HepG2 (cell line): ENCODE measurements around the gene NUDT3. TPM values are rescaled to one million over a fixed set of nuclear protein-coding genes. Genes with fewer than 3 reads are reported as not detected.

Experiments
- ATAC-seq: fragments of 200-7000 bp; cut with Tn5 transposase; 3 replicates; pipeline ENCODE4 v1.9.1; 2020; ENCODE audit warnings: mild to moderate bottlenecking, moderate library complexity
- BruUV-seq: library from RNA; stranded (reverse); fragments of 400-500 nt; replicated peaks from 2 replicates; lab custom pipeline; 2021; lab: Mats Ljungman, UMichigan
- CTCF ChIA-PET: fragments of 300-600 bp; formaldehyde crosslinking; extraction: SDS; loops from one replicate; lab custom pipeline; 2021; ENCODE audit warnings: low total read pairs, inconsistent platforms, low intra/inter-chr PET ratio; lab: Yijun Ruan, JAX
- POLR2A ChIA-PET: fragments of 350-600 bp; sonication (Branson Sonifier 250); formaldehyde crosslinking; loops from one replicate; lab custom pipeline; 2020; ENCODE audit warnings: antibody characterized with exemption, inconsistent platforms; lab: Yijun Ruan, JAX
- DNase-seq: peaks from one replicate; pipeline ENCODE4 v3.0.0-alpha.2; 2015; ENCODE audit warnings: low spot score
- FAIRE-seq: peaks from 3 replicates; lab custom pipeline; 2011; peaks lifted over from hg19 to GRCh38; lab: Jason Lieb, UNC
- H2AFZ ChIP-seq: one replicate; pipeline ENCODE4 v1.6.1; 2011; ENCODE audit warnings: low read length, inconsistent platforms
- H3K27ac ChIP-seq: fragments of 300-600 bp; 3 replicates; pipeline ENCODE4 v1.8.0; 2011; ENCODE audit warnings: mixed run types, mild to moderate bottlenecking, mixed read lengths, low read length, inconsistent platforms; ENCODE audit not compliant: insufficient read depth; ENCODE audit errors: extremely low read length
- H3K27me3 ChIP-seq, 2 experiments: fragments of 200-600 bp in 1 of 2; 2 replicates in 1 of 2; 3 replicates in 1 of 2; pipeline versions ENCODE4 v1.6.0 to v1.8.0; 2011; ENCODE audit warnings: low read length in 2 of 2, mild to moderate bottlenecking in 2 of 2, moderate library complexity in 2 of 2, inconsistent platforms in 1 of 2; ENCODE audit not compliant: insufficient read depth in 2 of 2, control insufficient read depth in 1 of 2
- H3K36me3 ChIP-seq, 2 experiments: fragments of 200-600 bp in 1 of 2; replicated peaks in 1 of 2; 2 replicates in 1 of 2; 3 replicates in 1 of 2; pipeline versions ENCODE4 v1.5.1 to v1.8.0; 2011; ENCODE audit warnings: low read length in 2 of 2, inconsistent platforms in 1 of 2; ENCODE audit not compliant: insufficient read depth in 2 of 2, control insufficient read depth in 1 of 2
- H3K4me1 ChIP-seq: 2 replicates; pipeline ENCODE4 v1.5.1; 2012; ENCODE audit warnings: low read length, inconsistent platforms; ENCODE audit not compliant: insufficient read depth
- H3K4me2 ChIP-seq: 2 replicates; pipeline ENCODE4 v1.6.0; 2011; ENCODE audit warnings: low read depth, low read length, inconsistent platforms
- H3K4me3 ChIP-seq, 3 experiments: fragments of 200-600 bp in 1 of 3; sonication (generic), shearing (Covaris generic) in 1 of 3; replicated peaks in 1 of 3; 2 replicates each; pipeline ENCODE4 v1.5.1; 2011 to 2016; ENCODE audit warnings: low read length in 3 of 3, inconsistent platforms in 2 of 3, low read depth in 2 of 3, mild to moderate bottlenecking in 2 of 3, control low read depth in 1 of 3, mixed read lengths in 1 of 3; ENCODE audit not compliant: insufficient read depth in 1 of 3
- H3K79me2 ChIP-seq: one replicate; pipeline ENCODE4 v1.6.1; 2011; ENCODE audit warnings: low read length, inconsistent platforms; ENCODE audit not compliant: insufficient read depth
- H3K9ac ChIP-seq: 2 replicates; pipeline ENCODE4 v1.6.0; 2011; ENCODE audit warnings: mild to moderate bottlenecking, low read depth, low read length, inconsistent platforms; ENCODE audit not compliant: insufficient read depth
- H3K9me3 ChIP-seq: 2 replicates; pipeline ENCODE4 v1.5.1; 2012; ENCODE audit warnings: mild to moderate bottlenecking, low read length
- H4K20me1 ChIP-seq: 2 replicates; pipeline ENCODE4 v1.6.0; 2011; ENCODE audit warnings: inconsistent platforms, mild to moderate bottlenecking, low read length, moderate library complexity; ENCODE audit not compliant: insufficient read depth
- AHDC1 ChIP-seq: sonication (generic); formaldehyde crosslinking; IDR thresholded peaks from 2 replicates; pipeline ENCODE4 v1.5.1; 2020; ENCODE audit warnings: mild to moderate bottlenecking, missing genetic modification reagents, borderline replicate concordance
- MNT ChIP-seq: fragments of 450-650 bp; IDR thresholded peaks from 2 replicates; pipeline ENCODE4 v1.6.1; 2016
- RARG ChIP-seq: sonication (generic); formaldehyde crosslinking; IDR thresholded peaks from 2 replicates; pipeline ENCODE4 v1.4.0; 2020; ENCODE audit warnings: low read depth, mild to moderate bottlenecking, missing genetic modification reagents
- REXO4 ChIP-seq: sonication (generic); formaldehyde crosslinking; IDR thresholded peaks from 2 replicates; pipeline ENCODE4 v1.8.0; 2022; ENCODE audit warnings: missing genetic modification reagents, mild to moderate bottlenecking, borderline replicate concordance
- ZC3H4 ChIP-seq: sonication (generic); formaldehyde crosslinking; IDR thresholded peaks from 2 replicates; pipeline ENCODE4 v1.4.0; 2020; ENCODE audit warnings: missing genetic modification reagents, borderline replicate concordance
- ZFP36L2 ChIP-seq: sonication (generic); formaldehyde crosslinking; IDR thresholded peaks from 2 replicates; pipeline ENCODE4 v1.4.0; 2020; ENCODE audit warnings: missing genetic modification reagents
- ZIK1 ChIP-seq: sonication (generic); formaldehyde crosslinking; IDR thresholded peaks from 2 replicates; pipeline ENCODE4 v1.5.0; 2020; ENCODE audit warnings: mild to moderate bottlenecking, low read depth, missing genetic modification reagents, borderline replicate concordance
- ZNF253 ChIP-seq: sonication (generic); formaldehyde crosslinking; IDR thresholded peaks from 2 replicates; pipeline ENCODE4 v1.8.0; 2022; ENCODE audit warnings: mild to moderate bottlenecking, missing genetic modification reagents, borderline replicate concordance
- ZNF570 ChIP-seq: sonication (generic); formaldehyde crosslinking; IDR thresholded peaks from 2 replicates; pipeline ENCODE4 v1.4.0; 2020; ENCODE audit warnings: mild to moderate bottlenecking, missing genetic modification reagents, borderline replicate concordance
- WGBS: methylation state at CpG from one replicate; pipeline ENCODE4 v1.1.6; 2017; ENCODE audit warnings: low lambda C conversion rate; 5-methylcytosine and 5-hydroxymethylcytosine counted together
- in situ Hi-C: cut with HindIII; loops from 2 replicates; pipeline ENCODE4 v1.10.0; 2017; ENCODE audit warnings: low pct_unique_long_range_greater_than_20kb; ENCODE audit not compliant: extremely low pct_ligation_motif_present
- intact Hi-C: fragments of 100-400 bp; cut with micrococcal nuclease; formaldehyde crosslinking; loops from one replicate; pipeline ENCODE4 v1.10.0; 2022; ENCODE audit not compliant: unreplicated experiment
- polyA plus RNA-seq, 8 experiments: library from polyadenylated mRNA; depleted of rRNA in 3 of 8; stranded (reverse) in 7 of 8; unstranded in 1 of 8; fragments of >200 nt; fragmentation: Illumina TruSeq in 4 of 8; extraction: Trizol in 4 of 8; gene quantifications; 2 replicates each; pipeline versions ENCODE4 v1.2.1 to v1.2.3, GENCODE V29; 2011 to 2016; ENCODE audit warnings: low read depth in 4 of 8, missing spikeins in 1 of 8, mixed read lengths in 1 of 8; ENCODE audit not compliant: insufficient read depth in 1 of 8
- total RNA-seq, 5 experiments: library from RNA; depleted of rRNA; stranded (reverse); fragments of >200 nt; fragmentation: Illumina TruSeq; extraction: Trizol; gene quantifications; 2 replicates each; pipeline ENCODE4 v1.2.3, GENCODE V29; 2016; ENCODE audit warnings: low read depth in 1 of 5

Gene NUDT3
- total and polyA plus RNA-seq, 2 of the 13 experiments (the other 11 are each of a cell fraction or from before 2014, with no cell fraction given): 20.2 to 20.6 TPM

- CTCF ChIA-PET: no interaction called here
- ATAC-seq: no peak
Measured at GRCh38 chr6:34349211-34349610, 43.3 kb downstream of the NUDT3 start.

More at GRCh38 chr6:34349211-34349610, 43.3 kb downstream of the NUDT3 start:
- TF ChIP-seq REXO4 (CRISPR knock-in tag) (no peak), RARG (CRISPR knock-in tag) (no peak), ZNF253 (CRISPR knock-in tag) (no peak), MNT (no peak), ZFP36L2 (CRISPR knock-in tag) (no peak), ZIK1 (CRISPR knock-in tag) (no peak), ZNF570 (no peak), ZC3H4 (CRISPR knock-in tag) (no peak), AHDC1 (no peak)
- TF ChIP-seq, all 625 proteins: peak for 0
- POLR2A ChIA-PET: no interaction called here
- Histone ChIP-seq H3K36me3 (peaks cover 0 to 5% of the 10 kb centered on the region in 2 experiments; a peak in 1 of 5 replicates), H3K9ac (no peak overlapping the region), H3K9me3 (no peaks in the 10 kb centered on the region), H2AFZ (no peak overlapping the region), H3K4me2 (no peak overlapping the region), H3K4me1 (peaks cover 8% of the 10 kb centered on the region), H3K4me3 (no peak overlapping the region), H3K79me2 (peaks cover 54% of the 10 kb centered on the region), H3K27ac (no peak overlapping the region), H4K20me1 (peaks cover 15% of the 10 kb centered on the region), H3K27me3 (no peaks in the 10 kb centered on the region)
- DNase-seq (no peak), FAIRE-seq (no peak)
- intact Hi-C loops: no loop called here
- BruUV-seq: no TSS peak
- 95% methylated on average over 4 of the region's 4 CpGs for WGBS
- in situ Hi-C loops: no loop called here
